Natural killer cell (primary cell): ENCODE results near the gene EPX. TPM values are rescaled to one million over a fixed set of nuclear protein-coding genes. Genes with fewer than 3 reads are reported as not detected.
"Not testable (repeated sequence)": the region's sequence is repeated elsewhere in the genome, so short reads cannot be mapped to it uniquely, and the experiment has no call there.

Source experiments
- ATAC-seq, 3 donors: fragments of 150-1000 bp in 2 of 3; fragments of 200-7000 bp in 1 of 3; cut with Tn5 transposase; 1 replicate in 1 of 3; 2 replicates in 2 of 3; pipeline ENCODE4 v1.10.0; 2021; ENCODE audit warnings: mild to moderate bottlenecking in 2 of 3, moderate library complexity in 2 of 3
- DNase-seq, 2 donors: peaks; one replicate each; pipeline versions ENCODE4 v3.0.0 to v3.0.0-alpha.2; 2013 to 2021; ENCODE audit warnings: mixed read lengths in 1 of 2
- H3K27ac ChIP-seq: one replicate; pipeline ENCODE4 v1.5.1; 2013; ENCODE audit warnings: mild to moderate bottlenecking, low read length
- H3K27me3 ChIP-seq: one replicate; pipeline ENCODE4 v1.6.1; 2013; ENCODE audit warnings: low read length; ENCODE audit not compliant: control insufficient read depth, insufficient read depth
- H3K36me3 ChIP-seq: one replicate; pipeline ENCODE4 v1.6.1; 2013; ENCODE audit warnings: low read length; ENCODE audit not compliant: control insufficient read depth, insufficient read depth
- H3K4me1 ChIP-seq: one replicate; pipeline ENCODE4 v1.6.1; 2013; ENCODE audit warnings: low read length; ENCODE audit not compliant: control insufficient read depth, insufficient read depth
- H3K4me3 ChIP-seq: one replicate; pipeline ENCODE4 v1.5.1; 2013; ENCODE audit warnings: low read length
- H3K9me3 ChIP-seq: one replicate; pipeline ENCODE4 v1.6.1; 2013; ENCODE audit warnings: low read length; ENCODE audit not compliant: control insufficient read depth, insufficient read depth
- H3K27ac Mint-ChIP-seq, 2 donors: one replicate each; pipeline ENCODE4 v1.8.0; 2022; ENCODE audit warnings: mild to moderate bottlenecking in 2 of 2, mixed read lengths in 2 of 2, moderate library complexity in 1 of 2
- H3K27me3 Mint-ChIP-seq, 2 donors: one replicate each; pipeline ENCODE4 v1.8.0; 2022; ENCODE audit warnings: low read depth in 2 of 2, mixed read lengths in 2 of 2
- H3K36me3 Mint-ChIP-seq: one replicate; pipeline ENCODE4 v1.8.0; 2022; ENCODE audit warnings: mixed read lengths
- H3K4me1 Mint-ChIP-seq, 2 donors: one replicate each; pipeline ENCODE4 v1.8.0; 2022; ENCODE audit warnings: mixed read lengths in 2 of 2
- H3K4me3 Mint-ChIP-seq: one replicate; pipeline ENCODE4 v1.8.0; 2022; ENCODE audit warnings: mild to moderate bottlenecking, moderate library complexity, mixed read lengths
- H3K9me3 Mint-ChIP-seq, 2 donors: one replicate each; pipeline ENCODE4 v1.8.0; 2022; ENCODE audit warnings: mixed read lengths in 2 of 2
- CTCF ChIP-seq: fragments of 200-600 bp; IDR thresholded peaks from one replicate; pipeline ENCODE4 v1.8.0; 2022; ENCODE audit warnings: antibody characterized with exemption
- WGBS: methylation state at CpG from one replicate; pipeline ENCODE4 v1.1.7; 2013; ENCODE audit warnings: missing lambda C conversion rate; ENCODE audit not compliant: insufficient coverage; 5-methylcytosine and 5-hydroxymethylcytosine counted together
- intact Hi-C: fragments of 100-400 bp; cut with micrococcal nuclease; formaldehyde crosslinking; loops from one replicate; pipeline ENCODE4 v1.14.2; 2022
- total RNA-seq, 4 donors: library from RNA; stranded (reverse); fragments of 120-200 nt in 1 of 4; gene quantifications; one replicate each; pipeline versions ENCODE4 v1.2.3 to v1.2.4, GENCODE V29; 2013 to 2022

Gene EPX
- not detected for total RNA-seq
- total RNA-seq (2013): not detected

- H3K27ac Mint-ChIP-seq: no peak within 1 kb of the TSS
- 64% methylated on average over 6 of the region's 6 CpGs for WGBS
- intact Hi-C loops: no loop called here
- H3K36me3 ChIP-seq: no peaks in the 10 kb centered on the region
- H3K27me3 Mint-ChIP-seq: peaks cover 8 to 14% of the 10 kb centered on the region in 2 donors
- no peak within 1 kb of the TSS for H3K4me3 Mint-ChIP-seq
- no peaks in the 10 kb centered on the region for H3K4me1 ChIP-seq
- H3K9me3 ChIP-seq: no peaks in the 10 kb centered on the region
- no peaks in the 10 kb centered on the region for H3K4me1 Mint-ChIP-seq
- no peak within 1 kb of the TSS for H3K4me3 ChIP-seq
- no peak for TF ChIP-seq CTCF
- no peaks in the 10 kb centered on the region for H3K27me3 ChIP-seq
- H3K27ac ChIP-seq: no peak within 1 kb of the TSS
- DNase-seq (no peak), ATAC-seq (no peak)
- H3K36me3 Mint-ChIP-seq: no peaks in the 10 kb centered on the region
- no peaks in the 10 kb centered on the region for H3K9me3 Mint-ChIP-seq
Measured at GRCh38 chr17:58192612-58193011, at the start of gene EPX. TSS of gene EPX (plus strand) at chr17:58192726. CDS start at chr17:58192847, 121 bp downstream.

GRCh38 chr17:58143335-58143734 is 49.2 kb upstream of the EPX start:
- H3K4me3 ChIP-seq, H3K4me3 Mint-ChIP-seq, H3K27me3 Mint-ChIP-seq, H3K9me3 ChIP-seq, H3K4me1 Mint-ChIP-seq, H3K36me3 ChIP-seq, DNase-seq, H3K27me3 ChIP-seq, ATAC-seq, H3K27ac Mint-ChIP-seq, H3K27ac ChIP-seq, H3K4me1 ChIP-seq, intact Hi-C loops: not testable (repeated sequence)
- H3K36me3 Mint-ChIP-seq: peaks cover 37% of the 10 kb centered on the region
- peaks cover 6 to 18% of the 10 kb centered on the region in 2 donors for H3K9me3 Mint-ChIP-seq
- WGBS: no CpG with 5 or more reads among the region's 4 CpGs

GRCh38 chr17:58144801-58145200 is 47.7 kb upstream of the EPX start:
- H3K27ac ChIP-seq: no peak overlapping the region
- no peak for DNase-seq
- intact Hi-C loops: no loop called here
- no peaks in the 10 kb centered on the region for H3K4me1 Mint-ChIP-seq
- H3K36me3 ChIP-seq: no peaks in the 10 kb centered on the region
- no peak for ATAC-seq
- H3K27ac Mint-ChIP-seq: no peak overlapping the region
- TF ChIP-seq CTCF: no peak
- no CpG with 5 or more reads among the region's 1 CpG for WGBS
- H3K9me3 ChIP-seq: peaks cover 4% of the 10 kb centered on the region
- H3K4me3 ChIP-seq: no peak overlapping the region
- peaks cover 6 to 18% of the 10 kb centered on the region in 2 donors for H3K9me3 Mint-ChIP-seq
- no peak overlapping the region for H3K4me3 Mint-ChIP-seq
- no peaks in the 10 kb centered on the region for H3K27me3 Mint-ChIP-seq
- no peaks in the 10 kb centered on the region for H3K27me3 ChIP-seq
- H3K36me3 Mint-ChIP-seq: peaks cover 37% of the 10 kb centered on the region
- no peaks in the 10 kb centered on the region for H3K4me1 ChIP-seq

GRCh38 chr17:58147930-58148434 is 44.5 kb upstream of the EPX start, which contains the start of gene OR4D1:
TSS of gene OR4D1 (plus strand) at chr17:58148384. CDS start at chr17:58155154, 6,770 bp downstream.
- Mint-ChIP-seq H3K27me3 (no peaks in the 10 kb centered on the region), H3K4me3 (no peak within 1 kb of the TSS), H3K9me3 (peaks cover 6 to 18% of the 10 kb centered on the region in 2 donors), H3K4me1 (peaks cover 14 to 22% of the 10 kb centered on the region in 2 donors), H3K36me3 (peaks cover 37% of the 10 kb centered on the region), H3K27ac (no peak within 1 kb of the TSS)
- no peak for DNase-seq
- Histone ChIP-seq H3K27me3 (no peaks in the 10 kb centered on the region), H3K9me3 (peaks cover 4% of the 10 kb centered on the region), H3K4me3 (no peak within 1 kb of the TSS), H3K36me3 (no peaks in the 10 kb centered on the region), H3K4me1 (peaks cover 11% of the 10 kb centered on the region), H3K27ac (no peak within 1 kb of the TSS)
- 85% methylated on average over 1 of the region's 1 CpG for WGBS
- no peak for ATAC-seq
- intact Hi-C loops: no loop called here
- no peak for TF ChIP-seq CTCF
